Loucy (cell line): ENCODE results near the gene CRTC1.
A peak's percentile ranks its signal among the peaks of the same experiment; 100 is the strongest.

ENCODE experiments used
- EZH2phosphoT487 ChIP-seq: fragments of 200-600 bp; IDR thresholded peaks from 2 replicates; pipeline ENCODE4 v1.6.1; 2018; ENCODE audit warnings: antibody characterized with exemption, mild to moderate bottlenecking, moderate library complexity, borderline replicate concordance
- TF ChIP-seq, protein P1 (sequence below): fragments of 200-600 bp; sonication (generic); conservative IDR thresholded peaks from 2 replicates; pipeline ENCODE4 v1.5.1; 2014; ENCODE audit warnings: mild to moderate bottlenecking, antibody characterized with exemption, low read length

DNA sequence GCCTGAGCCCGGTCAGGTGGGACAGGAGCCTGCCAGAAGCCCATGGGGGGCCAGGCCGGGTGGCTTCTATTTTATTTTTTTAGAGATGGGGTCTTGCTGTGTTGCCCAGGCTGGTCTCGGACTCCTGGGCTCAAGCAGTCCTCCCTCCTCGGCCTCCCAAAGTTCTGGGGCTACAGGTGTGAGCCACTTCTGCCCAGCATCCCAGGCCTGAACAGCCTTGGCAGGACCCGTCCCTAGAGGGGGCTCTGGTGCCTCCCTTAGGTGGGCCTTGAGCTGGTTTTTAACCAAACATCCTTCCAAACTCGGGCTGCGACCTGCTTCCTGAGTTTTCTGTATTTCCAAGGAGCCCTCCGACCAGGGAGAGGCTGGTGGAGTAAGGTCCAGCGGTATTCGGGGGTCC, 97.2 kb downstream of the CRTC1 start:
- TF ChIP-seq, protein P1, sequence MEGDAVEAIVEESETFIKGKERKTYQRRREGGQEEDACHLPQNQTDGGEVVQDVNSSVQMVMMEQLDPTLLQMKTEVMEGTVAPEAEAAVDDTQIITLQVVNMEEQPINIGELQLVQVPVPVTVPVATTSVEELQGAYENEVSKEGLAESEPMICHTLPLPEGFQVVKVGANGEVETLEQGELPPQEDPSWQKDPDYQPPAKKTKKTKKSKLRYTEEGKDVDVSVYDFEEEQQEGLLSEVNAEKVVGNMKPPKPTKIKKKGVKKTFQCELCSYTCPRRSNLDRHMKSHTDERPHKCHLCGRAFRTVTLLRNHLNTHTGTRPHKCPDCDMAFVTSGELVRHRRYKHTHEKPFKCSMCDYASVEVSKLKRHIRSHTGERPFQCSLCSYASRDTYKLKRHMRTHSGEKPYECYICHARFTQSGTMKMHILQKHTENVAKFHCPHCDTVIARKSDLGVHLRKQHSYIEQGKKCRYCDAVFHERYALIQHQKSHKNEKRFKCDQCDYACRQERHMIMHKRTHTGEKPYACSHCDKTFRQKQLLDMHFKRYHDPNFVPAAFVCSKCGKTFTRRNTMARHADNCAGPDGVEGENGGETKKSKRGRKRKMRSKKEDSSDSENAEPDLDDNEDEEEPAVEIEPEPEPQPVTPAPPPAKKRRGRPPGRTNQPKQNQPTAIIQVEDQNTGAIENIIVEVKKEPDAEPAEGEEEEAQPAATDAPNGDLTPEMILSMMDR, result peak; percentile 37
- no peak for TF ChIP-seq EZH2phosphoT487
